ENCODE data around the gene PTGDR. TPM values are rescaled to one million over a fixed set of nuclear protein-coding genes. Genes with fewer than 3 reads are reported as not detected.

PTGDR gene
- total RNA-seq, 4 donors from 2014 or later: 0.26 to 2.9 (median 0.87) TPM

GRCh38 chr14:52268279-52269061 is 972 bp downstream of the PTGDR start:
- peak overlapping the region; percentile 38 to 41 for H3K4me3 ChIP-seq
- H3K4me1 ChIP-seq: peaks cover 0 to 7% of the 10 kb centered on the region in 2 donors
- H3K36me3 ChIP-seq: no peaks in the 10 kb centered on the region
- no peak overlapping the region for H3K27ac ChIP-seq
- peak in 1 of 2 donors; percentile 21 for DNase-seq
- no peak for TF ChIP-seq POLR2A (IDR thresholded peaks at IDR 0.05)
- TF ChIP-seq, protein P1, sequence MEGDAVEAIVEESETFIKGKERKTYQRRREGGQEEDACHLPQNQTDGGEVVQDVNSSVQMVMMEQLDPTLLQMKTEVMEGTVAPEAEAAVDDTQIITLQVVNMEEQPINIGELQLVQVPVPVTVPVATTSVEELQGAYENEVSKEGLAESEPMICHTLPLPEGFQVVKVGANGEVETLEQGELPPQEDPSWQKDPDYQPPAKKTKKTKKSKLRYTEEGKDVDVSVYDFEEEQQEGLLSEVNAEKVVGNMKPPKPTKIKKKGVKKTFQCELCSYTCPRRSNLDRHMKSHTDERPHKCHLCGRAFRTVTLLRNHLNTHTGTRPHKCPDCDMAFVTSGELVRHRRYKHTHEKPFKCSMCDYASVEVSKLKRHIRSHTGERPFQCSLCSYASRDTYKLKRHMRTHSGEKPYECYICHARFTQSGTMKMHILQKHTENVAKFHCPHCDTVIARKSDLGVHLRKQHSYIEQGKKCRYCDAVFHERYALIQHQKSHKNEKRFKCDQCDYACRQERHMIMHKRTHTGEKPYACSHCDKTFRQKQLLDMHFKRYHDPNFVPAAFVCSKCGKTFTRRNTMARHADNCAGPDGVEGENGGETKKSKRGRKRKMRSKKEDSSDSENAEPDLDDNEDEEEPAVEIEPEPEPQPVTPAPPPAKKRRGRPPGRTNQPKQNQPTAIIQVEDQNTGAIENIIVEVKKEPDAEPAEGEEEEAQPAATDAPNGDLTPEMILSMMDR (IDR thresholded peaks at IDR 0.05): no peak
- intact Hi-C loops (cut with DNase I; ENCODE audit: low total_unique reads): no loop called here
- no peaks in the 10 kb centered on the region for H3K9me3 ChIP-seq
- no peaks in the 10 kb centered on the region for H3K27me3 ChIP-seq

DNA sequence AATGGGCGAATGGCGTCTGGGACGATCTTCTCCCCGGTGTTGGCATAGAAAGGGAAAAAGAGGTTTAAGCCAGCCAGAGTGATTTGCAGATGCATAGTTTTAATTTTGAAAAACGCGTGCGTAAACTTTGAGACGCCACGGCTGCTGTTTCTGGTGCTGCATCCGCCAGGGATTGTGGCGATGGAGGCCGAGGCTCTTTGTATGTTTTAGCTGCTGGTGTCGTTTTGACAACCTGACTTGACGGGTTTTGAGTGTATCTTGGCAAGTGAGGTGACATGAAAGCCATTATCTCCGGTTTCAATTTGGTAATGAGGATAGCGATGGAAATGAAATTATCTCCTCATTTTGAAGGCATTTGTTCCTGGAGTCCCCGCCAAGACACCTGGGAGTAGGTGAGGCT is 1.6 kb downstream of the PTGDR start:
- TF ChIP-seq POLR2A (IDR thresholded peaks at IDR 0.05): no peak
- TF ChIP-seq, protein P1 (IDR thresholded peaks at IDR 0.05): no peak
- no peak overlapping the region for H3K27ac ChIP-seq

GRCh38 chr14:52269982-52270381 is 2.5 kb downstream of the PTGDR start:
- Histone ChIP-seq H3K9me3 (no peaks in the 10 kb centered on the region), H3K4me1 (peaks cover 0 to 7% of the 10 kb centered on the region in 2 donors), H3K36me3 (no peaks in the 10 kb centered on the region), H3K27ac (no peak overlapping the region), H3K27me3 (no peaks in the 10 kb centered on the region), H3K4me3 (no peak overlapping the region)
- DNase-seq: peak; percentile 31 to 34
- TF ChIP-seq, protein P1 (IDR thresholded peaks at IDR 0.05): no peak
- no peak for TF ChIP-seq POLR2A (IDR thresholded peaks at IDR 0.05)
- intact Hi-C loops (cut with DNase I; ENCODE audit: low total_unique reads): no loop called here

More for the DNA sequence above, 1.6 kb downstream of the PTGDR start:
- H3K27me3 ChIP-seq: no peaks in the 10 kb centered on the region
- H3K36me3 ChIP-seq: no peaks in the 10 kb centered on the region
- DNase-seq: no peak
- intact Hi-C loops (cut with DNase I; ENCODE audit: low total_unique reads): no loop called here
- peak overlapping the region; percentile 38 to 41 for H3K4me3 ChIP-seq
- H3K4me1 ChIP-seq: peaks cover 0 to 7% of the 10 kb centered on the region in 2 donors
- no peaks in the 10 kb centered on the region for H3K9me3 ChIP-seq

DNA sequence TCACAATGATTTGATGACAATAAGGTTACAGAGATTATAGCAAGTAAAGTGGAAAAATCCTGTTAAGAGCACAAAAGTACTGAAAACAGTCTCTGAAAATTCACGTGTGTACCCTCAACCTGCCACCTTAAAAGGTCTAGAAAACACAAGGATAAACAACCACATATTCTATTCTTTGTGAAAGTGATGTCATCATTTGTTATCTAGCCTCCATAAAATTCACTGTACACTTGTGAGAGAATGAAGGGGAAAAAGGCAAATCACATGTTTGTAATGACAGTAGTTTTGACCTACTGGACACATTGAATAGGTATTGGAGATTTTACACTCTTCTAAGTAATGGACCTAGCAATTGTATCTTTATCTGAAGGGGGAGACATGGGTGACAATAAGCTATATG is 4.0 kb downstream of the PTGDR start:
- Histone ChIP-seq H3K4me1 (peaks cover 0 to 7% of the 10 kb centered on the region in 2 donors), H3K9me3 (no peaks in the 10 kb centered on the region), H3K4me3 (no peak overlapping the region), H3K36me3 (no peaks in the 10 kb centered on the region), H3K27me3 (no peaks in the 10 kb centered on the region), H3K27ac (no peak overlapping the region)
- no peak for TF ChIP-seq POLR2A (IDR thresholded peaks at IDR 0.05)
- TF ChIP-seq, protein P1 (IDR thresholded peaks at IDR 0.05): no peak
- intact Hi-C loops (cut with DNase I; ENCODE audit: low total_unique reads): no loop called here
- DNase-seq: no peak

GRCh38 chr14:52272375-52272774 is 4.9 kb downstream of the PTGDR start:
- TF ChIP-seq POLR2A (IDR thresholded peaks at IDR 0.05): no peak
- TF ChIP-seq, protein P1 (IDR thresholded peaks at IDR 0.05): no peak
- H3K4me3 ChIP-seq: no peak overlapping the region
- H3K36me3 ChIP-seq: no peaks in the 10 kb centered on the region
- H3K27me3 ChIP-seq: no peaks in the 10 kb centered on the region
- DNase-seq: no peak
- intact Hi-C loops (cut with DNase I; ENCODE audit: low total_unique reads): no loop called here
- H3K27ac ChIP-seq: no peak overlapping the region
- H3K4me1 ChIP-seq: no peaks in the 10 kb centered on the region
- no peaks in the 10 kb centered on the region for H3K9me3 ChIP-seq

Measured in uterus (tissue), 4 donors.